WTC11 (cell line): ENCODE data around the gene SUSD4.

ENCODE experiments used
- CREM ChIP-seq: sonication (generic); formaldehyde crosslinking; IDR thresholded peaks from 2 replicates; pipeline ENCODE4 v1.8.1; 2022; ENCODE audit warnings: mild to moderate bottlenecking, missing genetic modification reagents, moderate library complexity
- IRF2 ChIP-seq: sonication (generic); formaldehyde crosslinking; IDR thresholded peaks from 2 replicates; pipeline ENCODE4 v1.8.0; 2022; ENCODE audit warnings: low read depth, missing genetic modification reagents, borderline replicate concordance
- TEAD1 ChIP-seq: sonication (generic); formaldehyde crosslinking; IDR thresholded peaks from 2 replicates; pipeline ENCODE4 v1.8.0; 2022; ENCODE audit warnings: mild to moderate bottlenecking, missing genetic modification reagents
- ZNF263 ChIP-seq: sonication (generic); formaldehyde crosslinking; IDR thresholded peaks from 2 replicates; pipeline ENCODE4 v1.8.1; 2022; ENCODE audit warnings: low read depth, mild to moderate bottlenecking, moderate library complexity, missing genetic modification reagents
- ZNF416 ChIP-seq: fragments of 250-450 bp; sonication (Bioruptor Pico); IDR thresholded peaks from 2 replicates; pipeline ENCODE4 v1.9.0; 2021; ENCODE audit warnings: mild to moderate bottlenecking, inconsistent platforms
- ZNF423 ChIP-seq: fragments of 250-450 bp; sonication (Bioruptor Pico); IDR thresholded peaks from 2 replicates; pipeline ENCODE4 v2.1.2; 2022; ENCODE audit warnings: mild to moderate bottlenecking, moderate library complexity
- TF ChIP-seq, protein P1 (sequence below): fragments of 250-450 bp; sonication (Bioruptor Pico); IDR thresholded peaks from 2 replicates; pipeline ENCODE4 v2.1.2; 2022; ENCODE audit warnings: mild to moderate bottlenecking, moderate library complexity
- TF ChIP-seq, protein P2 (sequence below): fragments of 200-600 bp; IDR thresholded peaks from 2 replicates; pipeline ENCODE4 v1.8.0; 2022; ENCODE audit warnings: antibody characterized with exemption
- TF ChIP-seq, protein P3 (sequence below): sonication (generic); formaldehyde crosslinking; IDR thresholded peaks from 2 replicates; pipeline ENCODE4 v1.8.1; 2022; ENCODE audit warnings: low read depth, missing genetic modification reagents, borderline replicate concordance
- TF ChIP-seq, protein P4 (sequence below): sonication (generic); formaldehyde crosslinking; IDR thresholded peaks from 2 replicates; pipeline ENCODE4 v1.8.0; 2023; ENCODE audit warnings: mild to moderate bottlenecking, missing genetic modification reagents
- TF ChIP-seq, protein P5 (sequence below): sonication (generic); formaldehyde crosslinking; IDR thresholded peaks from 2 replicates; pipeline ENCODE4 v1.8.1; 2022; ENCODE audit warnings: missing genetic modification reagents, borderline replicate concordance
- TF ChIP-seq, protein P6 (sequence below): sonication (generic); formaldehyde crosslinking; conservative IDR thresholded peaks from 2 replicates; pipeline ENCODE4 v1.8.1; 2022; ENCODE audit warnings: mild to moderate bottlenecking, missing genetic modification reagents

DNA sequence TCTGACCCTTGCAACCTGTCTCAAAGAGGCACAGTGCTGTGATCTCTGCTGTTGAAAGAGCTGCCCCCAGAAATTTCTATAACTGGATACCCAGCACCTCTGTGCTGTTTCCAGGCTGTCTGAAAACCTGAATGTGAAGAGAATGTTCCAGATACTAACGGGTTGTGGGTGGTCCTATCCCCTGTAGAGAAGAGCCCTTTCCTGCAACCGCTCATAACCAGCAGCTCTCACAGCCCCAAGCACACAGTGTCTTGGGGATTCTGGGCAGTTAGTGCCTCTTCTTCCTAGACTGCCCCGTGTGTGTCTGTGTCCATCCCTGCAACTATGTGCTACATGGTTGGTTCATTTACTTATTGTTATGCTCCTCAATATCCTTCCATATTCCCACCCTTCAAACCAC lies 104.5 kb downstream of the SUSD4 start:
- TF ChIP-seq, protein P1, sequence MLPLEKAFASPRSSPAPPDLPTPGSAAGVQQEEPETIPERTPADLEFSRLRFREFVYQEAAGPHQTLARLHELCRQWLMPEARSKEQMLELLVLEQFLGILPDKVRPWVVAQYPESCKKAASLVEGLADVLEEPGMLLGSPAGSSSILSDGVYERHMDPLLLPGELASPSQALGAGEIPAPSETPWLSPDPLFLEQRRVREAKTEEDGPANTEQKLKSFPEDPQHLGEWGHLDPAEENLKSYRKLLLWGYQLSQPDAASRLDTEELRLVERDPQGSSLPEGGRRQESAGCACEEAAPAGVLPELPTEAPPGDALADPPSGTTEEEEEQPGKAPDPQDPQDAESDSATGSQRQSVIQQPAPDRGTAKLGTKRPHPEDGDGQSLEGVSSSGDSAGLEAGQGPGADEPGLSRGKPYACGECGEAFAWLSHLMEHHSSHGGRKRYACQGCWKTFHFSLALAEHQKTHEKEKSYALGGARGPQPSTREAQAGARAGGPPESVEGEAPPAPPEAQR (CRISPR knock-in tag), result no peak
- TF ChIP-seq TEAD1 (CRISPR knock-in tag) (no peak), IRF2 (CRISPR knock-in tag) (no peak), ZNF416 (CRISPR knock-in tag) (no peak), ZNF423 (CRISPR knock-in tag) (no peak), ZNF263 (no peak), CREM (CRISPR knock-in tag) (no peak)
- TF ChIP-seq, protein P2, sequence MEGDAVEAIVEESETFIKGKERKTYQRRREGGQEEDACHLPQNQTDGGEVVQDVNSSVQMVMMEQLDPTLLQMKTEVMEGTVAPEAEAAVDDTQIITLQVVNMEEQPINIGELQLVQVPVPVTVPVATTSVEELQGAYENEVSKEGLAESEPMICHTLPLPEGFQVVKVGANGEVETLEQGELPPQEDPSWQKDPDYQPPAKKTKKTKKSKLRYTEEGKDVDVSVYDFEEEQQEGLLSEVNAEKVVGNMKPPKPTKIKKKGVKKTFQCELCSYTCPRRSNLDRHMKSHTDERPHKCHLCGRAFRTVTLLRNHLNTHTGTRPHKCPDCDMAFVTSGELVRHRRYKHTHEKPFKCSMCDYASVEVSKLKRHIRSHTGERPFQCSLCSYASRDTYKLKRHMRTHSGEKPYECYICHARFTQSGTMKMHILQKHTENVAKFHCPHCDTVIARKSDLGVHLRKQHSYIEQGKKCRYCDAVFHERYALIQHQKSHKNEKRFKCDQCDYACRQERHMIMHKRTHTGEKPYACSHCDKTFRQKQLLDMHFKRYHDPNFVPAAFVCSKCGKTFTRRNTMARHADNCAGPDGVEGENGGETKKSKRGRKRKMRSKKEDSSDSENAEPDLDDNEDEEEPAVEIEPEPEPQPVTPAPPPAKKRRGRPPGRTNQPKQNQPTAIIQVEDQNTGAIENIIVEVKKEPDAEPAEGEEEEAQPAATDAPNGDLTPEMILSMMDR, result no peak
- TF ChIP-seq, protein P3, sequence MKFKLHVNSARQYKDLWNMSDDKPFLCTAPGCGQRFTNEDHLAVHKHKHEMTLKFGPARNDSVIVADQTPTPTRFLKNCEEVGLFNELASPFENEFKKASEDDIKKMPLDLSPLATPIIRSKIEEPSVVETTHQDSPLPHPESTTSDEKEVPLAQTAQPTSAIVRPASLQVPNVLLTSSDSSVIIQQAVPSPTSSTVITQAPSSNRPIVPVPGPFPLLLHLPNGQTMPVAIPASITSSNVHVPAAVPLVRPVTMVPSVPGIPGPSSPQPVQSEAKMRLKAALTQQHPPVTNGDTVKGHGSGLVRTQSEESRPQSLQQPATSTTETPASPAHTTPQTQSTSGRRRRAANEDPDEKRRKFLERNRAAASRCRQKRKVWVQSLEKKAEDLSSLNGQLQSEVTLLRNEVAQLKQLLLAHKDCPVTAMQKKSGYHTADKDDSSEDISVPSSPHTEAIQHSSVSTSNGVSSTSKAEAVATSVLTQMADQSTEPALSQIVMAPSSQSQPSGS (CRISPR knock-in tag), result no peak
- TF ChIP-seq, protein P4, sequence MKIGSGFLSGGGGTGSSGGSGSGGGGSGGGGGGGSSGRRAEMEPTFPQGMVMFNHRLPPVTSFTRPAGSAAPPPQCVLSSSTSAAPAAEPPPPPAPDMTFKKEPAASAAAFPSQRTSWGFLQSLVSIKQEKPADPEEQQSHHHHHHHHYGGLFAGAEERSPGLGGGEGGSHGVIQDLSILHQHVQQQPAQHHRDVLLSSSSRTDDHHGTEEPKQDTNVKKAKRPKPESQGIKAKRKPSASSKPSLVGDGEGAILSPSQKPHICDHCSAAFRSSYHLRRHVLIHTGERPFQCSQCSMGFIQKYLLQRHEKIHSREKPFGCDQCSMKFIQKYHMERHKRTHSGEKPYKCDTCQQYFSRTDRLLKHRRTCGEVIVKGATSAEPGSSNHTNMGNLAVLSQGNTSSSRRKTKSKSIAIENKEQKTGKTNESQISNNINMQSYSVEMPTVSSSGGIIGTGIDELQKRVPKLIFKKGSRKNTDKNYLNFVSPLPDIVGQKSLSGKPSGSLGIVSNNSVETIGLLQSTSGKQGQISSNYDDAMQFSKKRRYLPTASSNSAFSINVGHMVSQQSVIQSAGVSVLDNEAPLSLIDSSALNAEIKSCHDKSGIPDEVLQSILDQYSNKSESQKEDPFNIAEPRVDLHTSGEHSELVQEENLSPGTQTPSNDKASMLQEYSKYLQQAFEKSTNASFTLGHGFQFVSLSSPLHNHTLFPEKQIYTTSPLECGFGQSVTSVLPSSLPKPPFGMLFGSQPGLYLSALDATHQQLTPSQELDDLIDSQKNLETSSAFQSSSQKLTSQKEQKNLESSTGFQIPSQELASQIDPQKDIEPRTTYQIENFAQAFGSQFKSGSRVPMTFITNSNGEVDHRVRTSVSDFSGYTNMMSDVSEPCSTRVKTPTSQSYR, result no peak
- TF ChIP-seq, protein P5, sequence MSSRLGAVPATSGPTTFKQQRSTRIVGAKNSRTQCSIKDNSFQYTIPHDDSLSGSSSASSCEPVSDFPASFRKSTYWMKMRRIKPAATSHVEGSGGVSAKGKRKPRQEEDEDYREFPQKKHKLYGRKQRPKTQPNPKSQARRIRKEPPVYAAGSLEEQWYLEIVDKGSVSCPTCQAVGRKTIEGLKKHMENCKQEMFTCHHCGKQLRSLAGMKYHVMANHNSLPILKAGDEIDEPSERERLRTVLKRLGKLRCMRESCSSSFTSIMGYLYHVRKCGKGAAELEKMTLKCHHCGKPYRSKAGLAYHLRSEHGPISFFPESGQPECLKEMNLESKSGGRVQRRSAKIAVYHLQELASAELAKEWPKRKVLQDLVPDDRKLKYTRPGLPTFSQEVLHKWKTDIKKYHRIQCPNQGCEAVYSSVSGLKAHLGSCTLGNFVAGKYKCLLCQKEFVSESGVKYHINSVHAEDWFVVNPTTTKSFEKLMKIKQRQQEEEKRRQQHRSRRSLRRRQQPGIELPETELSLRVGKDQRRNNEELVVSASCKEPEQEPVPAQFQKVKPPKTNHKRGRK (CRISPR knock-in tag), result no peak
- TF ChIP-seq, protein P6, sequence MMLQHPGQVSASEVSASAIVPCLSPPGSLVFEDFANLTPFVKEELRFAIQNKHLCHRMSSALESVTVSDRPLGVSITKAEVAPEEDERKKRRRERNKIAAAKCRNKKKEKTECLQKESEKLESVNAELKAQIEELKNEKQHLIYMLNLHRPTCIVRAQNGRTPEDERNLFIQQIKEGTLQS, result no peak
